Measurements from ENCODE around the gene ZNF506.
"Not testable (repeated sequence)": the region's sequence is repeated elsewhere in the genome, so short reads cannot be mapped to it uniquely, and the experiment has no call there.

DNA sequence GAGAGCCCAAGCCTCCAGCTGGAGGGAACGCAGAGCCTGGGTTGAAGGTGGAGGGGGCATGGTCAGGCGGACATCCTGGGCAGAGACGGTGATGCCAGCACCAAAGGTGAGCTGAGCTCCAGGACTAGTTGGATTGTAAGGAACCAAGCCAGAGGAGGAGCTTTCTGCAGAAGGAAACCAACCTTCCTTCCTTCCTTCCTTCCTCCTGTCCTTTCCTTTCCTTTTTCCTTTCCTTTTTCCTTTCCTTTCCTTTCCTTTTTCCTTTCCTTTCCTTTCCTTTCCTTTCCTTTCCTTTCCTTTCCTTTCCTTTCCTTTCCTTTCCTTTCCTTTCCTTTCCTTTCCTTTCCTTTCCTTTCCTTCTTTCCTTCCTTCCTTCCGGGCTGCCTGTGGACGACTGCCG, 77.6 kb downstream of the ZNF506 start:
- not testable (repeated sequence) for TF ChIP-seq EZH2 (IDR thresholded peaks at IDR 0.05; ENCODE audit: borderline replicate concordance, low read length)
- TF ChIP-seq, protein P1, sequence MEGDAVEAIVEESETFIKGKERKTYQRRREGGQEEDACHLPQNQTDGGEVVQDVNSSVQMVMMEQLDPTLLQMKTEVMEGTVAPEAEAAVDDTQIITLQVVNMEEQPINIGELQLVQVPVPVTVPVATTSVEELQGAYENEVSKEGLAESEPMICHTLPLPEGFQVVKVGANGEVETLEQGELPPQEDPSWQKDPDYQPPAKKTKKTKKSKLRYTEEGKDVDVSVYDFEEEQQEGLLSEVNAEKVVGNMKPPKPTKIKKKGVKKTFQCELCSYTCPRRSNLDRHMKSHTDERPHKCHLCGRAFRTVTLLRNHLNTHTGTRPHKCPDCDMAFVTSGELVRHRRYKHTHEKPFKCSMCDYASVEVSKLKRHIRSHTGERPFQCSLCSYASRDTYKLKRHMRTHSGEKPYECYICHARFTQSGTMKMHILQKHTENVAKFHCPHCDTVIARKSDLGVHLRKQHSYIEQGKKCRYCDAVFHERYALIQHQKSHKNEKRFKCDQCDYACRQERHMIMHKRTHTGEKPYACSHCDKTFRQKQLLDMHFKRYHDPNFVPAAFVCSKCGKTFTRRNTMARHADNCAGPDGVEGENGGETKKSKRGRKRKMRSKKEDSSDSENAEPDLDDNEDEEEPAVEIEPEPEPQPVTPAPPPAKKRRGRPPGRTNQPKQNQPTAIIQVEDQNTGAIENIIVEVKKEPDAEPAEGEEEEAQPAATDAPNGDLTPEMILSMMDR (conservative IDR thresholded peaks at IDR 0.05 in 1 of 2, IDR thresholded peaks at IDR 0.05 in 1 of 2; ENCODE audit: extremely low read depth in 1 of 2, insufficient read depth in 1 of 2, low read depth in 1 of 2, low read length in 2 of 2) = not testable (repeated sequence)

Data from mammary epithelial cell (primary cell).